ENCODE measurements around the gene SOX1. TPM values are rescaled to one million over a fixed set of nuclear protein-coding genes. Genes with fewer than 3 reads are reported as not detected.

The SOX1 gene
- polyA plus RNA-seq, 1 of the 3 experiments (the other 2 are of a cell fraction): not detected

DNA sequence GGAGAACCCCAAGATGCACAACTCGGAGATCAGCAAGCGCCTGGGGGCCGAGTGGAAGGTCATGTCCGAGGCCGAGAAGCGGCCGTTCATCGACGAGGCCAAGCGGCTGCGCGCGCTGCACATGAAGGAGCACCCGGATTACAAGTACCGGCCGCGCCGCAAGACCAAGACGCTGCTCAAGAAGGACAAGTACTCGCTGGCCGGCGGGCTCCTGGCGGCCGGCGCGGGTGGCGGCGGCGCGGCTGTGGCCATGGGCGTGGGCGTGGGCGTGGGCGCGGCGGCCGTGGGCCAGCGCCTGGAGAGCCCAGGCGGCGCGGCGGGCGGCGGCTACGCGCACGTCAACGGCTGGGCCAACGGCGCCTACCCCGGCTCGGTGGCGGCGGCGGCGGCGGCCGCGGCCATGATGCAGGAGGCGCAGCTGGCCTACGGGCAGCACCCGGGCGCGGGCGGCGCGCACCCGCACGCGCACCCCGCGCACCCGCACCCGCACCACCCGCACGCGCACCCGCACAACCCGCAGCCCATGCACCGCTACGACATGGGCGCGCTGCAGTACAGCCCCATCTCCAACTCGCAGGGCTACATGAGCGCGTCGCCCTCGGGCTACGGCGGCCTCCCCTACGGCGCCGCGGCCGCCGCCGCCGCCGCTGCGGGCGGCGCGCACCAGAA is 1.1 kb downstream of the SOX1 start:
- 14% methylated on average over 11 of the region's 103 CpGs for WGBS (ENCODE audit: low lambda C conversion rate)
- no peaks in the 10 kb centered on the region for H3K79me2 ChIP-seq (ENCODE audit: insufficient read depth)
- POLR2A ChIA-PET: no interaction called here
- H3K36me3 ChIP-seq (replicated peaks in 1 of 2; ENCODE audit: control insufficient read depth in 1 of 2, insufficient read depth in 2 of 2, low read length in 1 of 2): no peaks in the 10 kb centered on the region
- peaks cover 75% of the 10 kb centered on the region for H3K27me3 ChIP-seq (ENCODE audit: insufficient read depth)
- no peaks in the 10 kb centered on the region for H3K9me2 ChIP-seq
- H2AFZ ChIP-seq (ENCODE audit: low read depth): no peak overlapping the region
- no peaks in the 10 kb centered on the region for H3F3A ChIP-seq (replicated peaks; ENCODE audit: insufficient read depth)
- no peaks in the 10 kb centered on the region for H4K20me1 ChIP-seq (ENCODE audit: insufficient read depth)
- no peak overlapping the region for H3K9ac ChIP-seq
- no peaks in the 10 kb centered on the region for H3K4me1 ChIP-seq (ENCODE audit: control insufficient read depth in 1 of 2, insufficient read depth in 2 of 2, low read depth in 1 of 2, low read length in 1 of 2)
- CTCF ChIA-PET: no interaction called here
- no peaks in the 10 kb centered on the region for H3K9me3 ChIP-seq
- no peak overlapping the region for H3K27ac ChIP-seq (ENCODE audit: low read depth in 2 of 2, low read length in 1 of 2)
- no peak overlapping the region for H3K4me2 ChIP-seq
- H3K4me3 ChIP-seq (ENCODE audit: low read depth in 2 of 2, low read length in 1 of 2): no peak overlapping the region
- no peak for DNase-seq
- TF ChIP-seq YY1 (IDR thresholded peaks at IDR 0.05; ENCODE audit: low read depth) (no peak), CHD2 (IDR thresholded peaks at IDR 0.05; ENCODE audit: low read length, partially characterized antibody) (no peak), SMC3 (IDR thresholded peaks at IDR 0.05; ENCODE audit: low read depth, low read length) (no peak), NFIC (IDR thresholded peaks at IDR 0.05; ENCODE audit: borderline replicate concordance) (no peak), TAF1 (IDR thresholded peaks at IDR 0.05; ENCODE audit: borderline replicate concordance, low read depth, low read length) (no peak)
- TF ChIP-seq, protein P1, sequence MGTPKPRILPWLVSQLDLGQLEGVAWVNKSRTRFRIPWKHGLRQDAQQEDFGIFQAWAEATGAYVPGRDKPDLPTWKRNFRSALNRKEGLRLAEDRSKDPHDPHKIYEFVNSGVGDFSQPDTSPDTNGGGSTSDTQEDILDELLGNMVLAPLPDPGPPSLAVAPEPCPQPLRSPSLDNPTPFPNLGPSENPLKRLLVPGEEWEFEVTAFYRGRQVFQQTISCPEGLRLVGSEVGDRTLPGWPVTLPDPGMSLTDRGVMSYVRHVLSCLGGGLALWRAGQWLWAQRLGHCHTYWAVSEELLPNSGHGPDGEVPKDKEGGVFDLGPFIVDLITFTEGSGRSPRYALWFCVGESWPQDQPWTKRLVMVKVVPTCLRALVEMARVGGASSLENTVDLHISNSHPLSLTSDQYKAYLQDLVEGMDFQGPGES (IDR thresholded peaks at IDR 0.05; ENCODE audit: low read depth, low read length): no peak

DNA sequence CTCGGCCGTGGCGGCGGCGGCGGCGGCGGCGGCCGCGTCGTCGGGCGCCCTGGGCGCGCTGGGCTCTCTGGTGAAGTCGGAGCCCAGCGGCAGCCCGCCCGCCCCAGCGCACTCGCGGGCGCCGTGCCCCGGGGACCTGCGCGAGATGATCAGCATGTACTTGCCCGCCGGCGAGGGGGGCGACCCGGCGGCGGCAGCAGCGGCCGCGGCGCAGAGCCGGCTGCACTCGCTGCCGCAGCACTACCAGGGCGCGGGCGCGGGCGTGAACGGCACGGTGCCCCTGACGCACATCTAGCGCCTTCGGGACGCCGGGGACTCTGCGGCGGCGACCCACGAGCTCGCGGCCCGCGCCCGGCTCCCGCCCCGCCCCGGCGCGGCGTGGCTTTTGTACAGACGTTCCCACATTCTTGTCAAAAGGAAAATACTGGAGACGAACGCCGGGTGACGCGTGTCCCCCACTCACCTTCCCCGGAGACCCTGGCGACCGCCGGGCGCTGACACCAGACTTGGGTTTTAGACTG is 1.7 kb downstream of the SOX1 start:
- no peak overlapping the region for H2AFZ ChIP-seq (ENCODE audit: low read depth)
- no peaks in the 10 kb centered on the region for H3K36me3 ChIP-seq (replicated peaks in 1 of 2; ENCODE audit: control insufficient read depth in 1 of 2, insufficient read depth in 2 of 2, low read length in 1 of 2)
- ChIA-PET CTCF (no interaction called here), POLR2A (no interaction called here)
- no peaks in the 10 kb centered on the region for H3K9me2 ChIP-seq
- no peak overlapping the region for H3K4me2 ChIP-seq
- peaks cover 75% of the 10 kb centered on the region for H3K27me3 ChIP-seq (ENCODE audit: insufficient read depth)
- H3K4me3 ChIP-seq (ENCODE audit: low read depth in 2 of 2, low read length in 1 of 2): no peak overlapping the region
- no peaks in the 10 kb centered on the region for H3K9me3 ChIP-seq
- no peak overlapping the region for H3K27ac ChIP-seq (ENCODE audit: low read depth in 2 of 2, low read length in 1 of 2)
- no peak for TF ChIP-seq TAF1 (IDR thresholded peaks at IDR 0.05; ENCODE audit: borderline replicate concordance, low read depth, low read length)
- TF ChIP-seq, protein P2, sequence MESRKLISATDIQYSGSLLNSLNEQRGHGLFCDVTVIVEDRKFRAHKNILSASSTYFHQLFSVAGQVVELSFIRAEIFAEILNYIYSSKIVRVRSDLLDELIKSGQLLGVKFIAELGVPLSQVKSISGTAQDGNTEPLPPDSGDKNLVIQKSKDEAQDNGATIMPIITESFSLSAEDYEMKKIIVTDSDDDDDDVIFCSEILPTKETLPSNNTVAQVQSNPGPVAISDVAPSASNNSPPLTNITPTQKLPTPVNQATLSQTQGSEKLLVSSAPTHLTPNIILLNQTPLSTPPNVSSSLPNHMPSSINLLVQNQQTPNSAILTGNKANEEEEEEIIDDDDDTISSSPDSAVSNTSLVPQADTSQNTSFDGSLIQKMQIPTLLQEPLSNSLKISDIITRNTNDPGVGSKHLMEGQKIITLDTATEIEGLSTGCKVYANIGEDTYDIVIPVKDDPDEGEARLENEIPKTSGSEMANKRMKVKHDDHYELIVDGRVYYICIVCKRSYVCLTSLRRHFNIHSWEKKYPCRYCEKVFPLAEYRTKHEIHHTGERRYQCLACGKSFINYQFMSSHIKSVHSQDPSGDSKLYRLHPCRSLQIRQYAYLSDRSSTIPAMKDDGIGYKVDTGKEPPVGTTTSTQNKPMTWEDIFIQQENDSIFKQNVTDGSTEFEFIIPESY (IDR thresholded peaks at IDR 0.05; ENCODE audit: borderline replicate concordance, low read depth): no peak
- TF ChIP-seq POLR2AphosphoS5 (IDR thresholded peaks at IDR 0.05; ENCODE audit: low read depth, low read length): no peak
- no peak for TF ChIP-seq RFX5 (IDR thresholded peaks at IDR 0.05; ENCODE audit: low read length)
- TF ChIP-seq, protein P3, sequence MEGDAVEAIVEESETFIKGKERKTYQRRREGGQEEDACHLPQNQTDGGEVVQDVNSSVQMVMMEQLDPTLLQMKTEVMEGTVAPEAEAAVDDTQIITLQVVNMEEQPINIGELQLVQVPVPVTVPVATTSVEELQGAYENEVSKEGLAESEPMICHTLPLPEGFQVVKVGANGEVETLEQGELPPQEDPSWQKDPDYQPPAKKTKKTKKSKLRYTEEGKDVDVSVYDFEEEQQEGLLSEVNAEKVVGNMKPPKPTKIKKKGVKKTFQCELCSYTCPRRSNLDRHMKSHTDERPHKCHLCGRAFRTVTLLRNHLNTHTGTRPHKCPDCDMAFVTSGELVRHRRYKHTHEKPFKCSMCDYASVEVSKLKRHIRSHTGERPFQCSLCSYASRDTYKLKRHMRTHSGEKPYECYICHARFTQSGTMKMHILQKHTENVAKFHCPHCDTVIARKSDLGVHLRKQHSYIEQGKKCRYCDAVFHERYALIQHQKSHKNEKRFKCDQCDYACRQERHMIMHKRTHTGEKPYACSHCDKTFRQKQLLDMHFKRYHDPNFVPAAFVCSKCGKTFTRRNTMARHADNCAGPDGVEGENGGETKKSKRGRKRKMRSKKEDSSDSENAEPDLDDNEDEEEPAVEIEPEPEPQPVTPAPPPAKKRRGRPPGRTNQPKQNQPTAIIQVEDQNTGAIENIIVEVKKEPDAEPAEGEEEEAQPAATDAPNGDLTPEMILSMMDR (IDR thresholded peaks at IDR 0.05): no peak
- TF ChIP-seq JUND (IDR thresholded peaks at IDR 0.05): no peak
- TF ChIP-seq MEF2A (IDR thresholded peaks at IDR 0.05; ENCODE audit: borderline replicate concordance, low read depth): no peak
- no peak for TF ChIP-seq EZH2phosphoT487 (IDR thresholded peaks at IDR 0.05; ENCODE audit: borderline replicate concordance, low read depth)
- TF ChIP-seq GABPA (IDR thresholded peaks at IDR 0.05; ENCODE audit: low read depth): no peak
- TF ChIP-seq, protein P4, sequence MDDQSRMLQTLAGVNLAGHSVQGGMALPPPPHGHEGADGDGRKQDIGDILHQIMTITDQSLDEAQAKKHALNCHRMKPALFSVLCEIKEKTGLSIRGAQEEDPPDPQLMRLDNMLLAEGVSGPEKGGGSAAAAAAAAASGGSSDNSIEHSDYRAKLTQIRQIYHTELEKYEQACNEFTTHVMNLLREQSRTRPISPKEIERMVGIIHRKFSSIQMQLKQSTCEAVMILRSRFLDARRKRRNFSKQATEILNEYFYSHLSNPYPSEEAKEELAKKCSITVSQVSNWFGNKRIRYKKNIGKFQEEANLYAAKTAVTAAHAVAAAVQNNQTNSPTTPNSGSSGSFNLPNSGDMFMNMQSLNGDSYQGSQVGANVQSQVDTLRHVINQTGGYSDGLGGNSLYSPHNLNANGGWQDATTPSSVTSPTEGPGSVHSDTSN (IDR thresholded peaks at IDR 0.05): no peak
- no peak for TF ChIP-seq RAD21 (IDR thresholded peaks at IDR 0.05; ENCODE audit: low read length)
- TF ChIP-seq RCOR1 (IDR thresholded peaks at IDR 0.05; ENCODE audit: low read length): no peak
- no peak for TF ChIP-seq SIN3A (IDR thresholded peaks at IDR 0.05; ENCODE audit: borderline replicate concordance, low read depth, low read length)
- no peak for TF ChIP-seq TEAD4 (IDR thresholded peaks at IDR 0.05; ENCODE audit: borderline replicate concordance, insufficient read depth)
- no peak for TF ChIP-seq GATA2 (CRISPR knock-in tag; IDR thresholded peaks at IDR 0.05)
- TF ChIP-seq NRF1 (IDR thresholded peaks at IDR 0.05; ENCODE audit: low read depth, low read length): no peak
- TF ChIP-seq EP300 (IDR thresholded peaks at IDR 0.05; ENCODE audit: borderline replicate concordance in 1 of 2, low read depth in 1 of 2, low read length in 1 of 2): no peak
- H3K79me2 ChIP-seq (ENCODE audit: insufficient read depth): no peaks in the 10 kb centered on the region
- no peaks in the 10 kb centered on the region for H4K20me1 ChIP-seq (ENCODE audit: insufficient read depth)
- 49% methylated on average over 10 of the region's 80 CpGs for WGBS (ENCODE audit: low lambda C conversion rate)
- H3K4me1 ChIP-seq (ENCODE audit: control insufficient read depth in 1 of 2, insufficient read depth in 2 of 2, low read depth in 1 of 2, low read length in 1 of 2): no peaks in the 10 kb centered on the region
- no peak for DNase-seq
- H3F3A ChIP-seq (replicated peaks; ENCODE audit: insufficient read depth): no peaks in the 10 kb centered on the region
- H3K9ac ChIP-seq: no peak overlapping the region
